GM21447 (cell line): ENCODE measurements around the gene PCSK4.

Experiments
- ATAC-seq: cut with Tn5 transposase; IDR thresholded peaks from one replicate; pipeline ENCODE4 v1.9.1; 2021; ENCODE audit not compliant: unreplicated experiment

PCSK4 gene

DNA sequence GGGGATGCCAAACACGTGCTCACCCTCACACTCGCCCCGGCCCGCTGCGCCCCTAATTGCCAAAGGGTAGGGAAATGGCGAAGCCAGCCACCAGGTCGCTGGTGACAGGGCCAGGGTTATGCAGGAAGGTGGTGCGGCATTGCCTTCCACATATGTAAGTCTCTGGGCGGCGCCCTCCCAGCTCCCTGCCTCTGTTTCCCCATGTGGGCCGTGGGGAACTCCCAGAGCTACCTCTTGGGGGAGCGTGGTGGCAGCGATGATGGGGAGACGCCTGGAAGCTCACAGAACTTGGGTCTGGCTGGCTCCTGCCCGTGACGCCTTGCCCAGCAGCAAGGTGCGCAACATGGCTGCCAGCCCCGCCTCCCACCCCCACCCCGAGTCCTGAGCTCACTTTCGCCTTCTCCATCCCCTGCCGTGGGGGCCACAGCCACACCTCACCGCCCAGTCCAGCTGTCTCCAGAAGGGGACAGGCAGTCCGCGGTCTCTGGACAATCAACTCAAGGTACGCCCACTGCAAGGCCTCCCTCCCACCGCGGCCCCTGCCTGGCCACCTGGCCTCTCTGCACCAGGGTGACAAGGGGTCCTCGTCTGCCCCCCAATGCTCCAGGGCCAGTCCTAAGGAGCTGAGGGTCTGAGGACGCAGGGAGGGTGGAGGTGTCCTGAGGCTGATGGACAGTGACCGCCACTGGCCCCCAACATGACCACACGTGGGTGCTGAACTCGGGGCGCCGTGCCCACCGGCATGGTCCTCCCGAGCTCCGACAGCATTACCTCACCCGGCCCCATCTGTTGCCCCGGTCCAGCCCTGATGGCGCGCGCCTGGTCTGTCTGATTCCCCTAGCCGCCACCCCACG lies 17.7 kb downstream of the PCSK4 start:
- ATAC-seq: no peak

DNA sequence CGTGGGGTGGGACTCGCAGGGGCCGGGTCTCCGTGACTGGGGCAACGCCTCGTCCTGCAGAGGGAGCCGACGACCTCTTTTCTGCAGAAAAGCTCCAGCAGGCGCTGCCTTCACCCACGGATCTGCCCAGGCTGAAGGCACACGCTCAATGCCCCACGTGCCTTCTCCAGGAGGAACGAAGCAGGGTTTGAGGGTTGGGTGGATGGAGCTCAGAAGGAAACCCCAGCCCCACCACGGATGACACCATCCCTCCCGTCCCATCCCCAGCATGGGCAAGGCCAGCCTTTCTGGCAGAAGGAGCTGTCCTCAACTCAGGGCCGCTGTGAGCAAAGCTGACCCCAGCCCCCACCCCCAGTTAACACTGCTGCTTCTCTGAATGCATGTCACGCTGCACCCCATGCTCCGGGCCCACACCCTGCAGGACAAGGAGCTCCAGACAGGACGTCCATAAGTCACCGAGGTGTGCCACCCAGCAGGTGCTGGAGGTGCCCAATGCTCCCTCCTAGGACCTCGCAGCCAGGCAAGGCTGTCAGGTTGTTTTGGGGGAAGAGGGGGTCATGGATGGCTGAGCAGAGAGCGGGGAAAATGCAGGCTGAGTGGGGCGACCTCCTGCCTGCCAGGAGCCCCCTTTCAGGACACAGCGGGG lies 18.5 kb downstream of the PCSK4 start:
- ATAC-seq: no peak

DNA sequence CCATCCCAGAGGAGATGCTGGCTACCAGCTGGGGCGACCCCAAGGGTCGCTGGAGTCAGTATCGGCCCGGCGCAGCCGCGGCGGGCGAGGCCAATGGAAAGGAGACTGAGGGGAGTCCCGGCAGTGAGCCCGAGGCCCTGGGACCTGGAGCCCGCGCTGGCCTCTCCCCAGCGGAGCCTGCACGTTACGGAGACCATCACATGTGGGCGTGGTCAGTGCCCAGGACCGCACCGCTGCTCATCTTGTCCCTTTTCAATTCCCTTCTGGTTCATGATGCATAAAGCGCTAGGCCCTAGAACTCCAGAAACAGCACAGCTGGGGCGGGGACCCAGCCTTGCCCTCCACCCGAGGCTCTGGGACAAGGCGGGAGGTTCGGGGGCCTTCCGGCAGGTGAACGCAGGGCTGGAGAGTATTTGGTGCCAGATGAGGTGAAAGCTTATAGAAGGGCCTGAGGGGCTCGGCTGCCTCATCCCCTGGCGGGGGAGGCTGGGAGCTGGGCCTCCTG lies 19.1 kb downstream of the PCSK4 start:
- no peak for ATAC-seq

DNA sequence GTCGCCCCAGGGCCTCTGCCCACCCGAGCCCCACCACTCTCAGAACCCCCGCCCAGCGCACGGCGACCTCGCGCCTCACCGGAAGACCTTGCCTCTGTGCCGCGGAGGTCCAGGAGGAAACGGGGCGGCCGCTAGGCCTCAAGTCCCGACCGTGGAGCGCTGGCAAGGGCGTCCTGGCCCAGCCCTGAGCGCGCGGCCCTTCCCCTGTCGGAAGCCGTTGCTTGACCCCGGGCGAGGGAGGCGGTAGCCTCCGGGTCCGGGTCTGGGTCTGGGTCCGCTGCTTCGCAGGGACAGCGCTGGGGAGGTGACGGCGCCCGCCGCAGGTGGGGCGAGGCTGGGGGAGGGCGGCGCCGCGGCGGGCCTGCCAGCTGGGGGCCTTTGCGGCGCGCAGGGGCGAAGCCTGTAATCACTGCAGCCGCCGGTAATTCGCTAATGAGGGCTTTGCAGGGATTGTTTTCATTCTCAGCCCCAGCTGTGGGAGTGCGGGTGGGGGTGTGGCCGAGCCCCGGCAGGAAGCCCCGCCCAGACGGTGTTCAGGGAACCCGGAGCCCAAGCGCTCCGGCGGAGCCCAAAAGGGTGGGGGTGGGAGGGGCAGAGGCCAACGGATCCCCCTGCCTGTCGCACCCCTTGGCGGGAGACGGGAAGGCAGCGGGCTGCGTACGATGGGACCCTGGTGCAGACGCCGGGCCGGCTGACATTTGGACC lies 19.7 kb downstream of the PCSK4 start:
- no peak for ATAC-seq

DNA sequence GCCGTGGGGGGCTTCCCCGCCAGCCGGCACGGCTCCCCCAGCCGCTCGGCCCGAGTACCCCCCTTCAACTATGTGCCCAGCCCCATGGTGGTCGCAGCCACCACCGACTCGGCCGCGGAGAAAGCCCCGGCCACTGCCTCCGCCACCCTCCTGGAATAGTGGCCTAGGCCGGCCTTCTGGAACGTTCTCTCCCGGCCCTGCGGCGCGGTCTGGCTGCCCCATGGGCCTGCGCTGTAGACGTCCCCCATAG lies 20.2 kb downstream of the PCSK4 start:
- no peak for ATAC-seq

DNA sequence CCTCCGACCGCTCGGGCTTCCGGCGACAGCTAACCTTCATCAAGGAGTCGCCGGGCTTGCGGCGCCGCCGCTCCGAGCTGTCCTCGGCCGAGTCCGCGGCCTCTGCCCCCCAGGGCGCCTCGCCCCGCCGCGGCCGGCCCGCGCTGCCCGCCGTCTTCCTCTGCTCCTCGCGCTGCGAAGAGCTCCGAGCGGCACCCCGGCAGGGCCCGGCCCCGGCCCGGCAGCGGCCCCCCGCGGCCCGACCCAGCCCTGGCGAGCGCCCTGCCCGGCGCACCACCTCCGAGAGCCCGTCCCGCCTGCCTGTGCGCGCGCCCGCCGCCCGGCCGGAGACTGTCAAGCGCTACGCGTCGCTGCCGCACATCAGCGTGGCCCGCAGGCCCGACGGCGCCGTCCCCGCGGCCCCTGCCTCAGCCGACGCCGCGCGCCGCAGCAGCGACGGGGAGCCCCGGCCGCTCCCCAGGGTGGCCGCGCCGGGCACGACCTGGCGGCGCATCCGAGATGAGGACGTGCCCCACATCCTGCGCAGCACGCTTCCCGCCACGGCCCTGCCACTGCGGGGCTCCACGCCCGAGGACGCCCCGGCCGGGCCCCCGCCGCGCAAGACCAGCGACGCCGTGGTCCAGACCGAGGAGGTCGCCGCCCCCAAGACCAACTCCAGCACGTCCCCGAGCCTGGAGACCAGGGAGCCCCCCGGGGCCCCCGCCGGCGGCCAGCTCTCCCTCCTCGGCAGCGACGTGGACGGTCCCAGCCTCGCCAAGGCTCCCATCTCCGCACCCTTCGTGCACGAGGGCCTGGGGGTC lies 20.7 kb downstream of the PCSK4 start:
- ATAC-seq: no peak

DNA sequence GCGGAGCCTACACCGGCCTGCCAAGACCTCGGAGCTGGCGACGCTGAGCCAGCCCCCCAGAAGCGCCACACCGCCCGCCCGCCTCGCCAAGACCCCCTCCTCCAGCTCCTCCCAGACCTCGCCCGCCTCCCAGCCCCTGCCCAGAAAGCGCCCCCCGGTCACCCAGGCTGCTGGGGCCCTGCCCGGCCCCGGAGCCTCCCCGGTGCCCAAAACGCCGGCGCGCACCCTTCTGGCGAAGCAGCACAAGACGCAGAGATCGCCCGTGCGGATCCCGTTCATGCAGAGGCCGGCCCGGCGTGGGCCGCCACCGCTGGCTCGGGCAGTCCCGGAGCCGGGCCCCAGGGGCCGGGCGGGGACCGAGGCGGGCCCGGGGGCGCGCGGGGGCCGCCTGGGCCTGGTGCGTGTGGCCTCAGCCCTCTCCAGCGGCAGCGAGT lies 21.3 kb downstream of the PCSK4 start:
- no peak for ATAC-seq

DNA sequence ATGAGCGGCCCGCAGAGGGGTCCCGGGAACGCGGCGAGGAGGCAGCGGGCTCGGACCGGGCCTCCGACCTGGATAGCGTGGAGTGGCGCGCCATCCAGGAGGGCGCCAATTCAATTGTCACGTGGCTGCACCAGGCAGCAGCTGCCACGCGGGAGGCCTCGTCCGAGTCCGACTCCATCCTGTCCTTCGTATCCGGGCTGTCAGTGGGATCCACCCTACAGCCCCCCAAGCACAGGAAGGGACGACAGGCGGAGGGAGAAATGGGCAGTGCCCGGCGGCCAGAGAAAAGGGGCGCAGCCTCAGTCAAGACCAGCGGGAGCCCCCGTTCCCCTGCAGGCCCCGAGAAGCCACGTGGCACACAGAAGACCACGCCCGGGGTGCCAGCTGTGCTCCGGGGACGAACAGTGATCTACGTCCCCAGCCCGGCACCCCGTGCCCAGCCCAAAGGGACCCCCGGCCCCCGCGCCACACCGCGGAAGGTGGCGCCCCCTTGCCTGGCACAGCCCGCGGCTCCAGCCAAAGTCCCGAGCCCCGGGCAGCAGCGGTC lies 21.8 kb downstream of the PCSK4 start:
- no peak for ATAC-seq

DNA sequence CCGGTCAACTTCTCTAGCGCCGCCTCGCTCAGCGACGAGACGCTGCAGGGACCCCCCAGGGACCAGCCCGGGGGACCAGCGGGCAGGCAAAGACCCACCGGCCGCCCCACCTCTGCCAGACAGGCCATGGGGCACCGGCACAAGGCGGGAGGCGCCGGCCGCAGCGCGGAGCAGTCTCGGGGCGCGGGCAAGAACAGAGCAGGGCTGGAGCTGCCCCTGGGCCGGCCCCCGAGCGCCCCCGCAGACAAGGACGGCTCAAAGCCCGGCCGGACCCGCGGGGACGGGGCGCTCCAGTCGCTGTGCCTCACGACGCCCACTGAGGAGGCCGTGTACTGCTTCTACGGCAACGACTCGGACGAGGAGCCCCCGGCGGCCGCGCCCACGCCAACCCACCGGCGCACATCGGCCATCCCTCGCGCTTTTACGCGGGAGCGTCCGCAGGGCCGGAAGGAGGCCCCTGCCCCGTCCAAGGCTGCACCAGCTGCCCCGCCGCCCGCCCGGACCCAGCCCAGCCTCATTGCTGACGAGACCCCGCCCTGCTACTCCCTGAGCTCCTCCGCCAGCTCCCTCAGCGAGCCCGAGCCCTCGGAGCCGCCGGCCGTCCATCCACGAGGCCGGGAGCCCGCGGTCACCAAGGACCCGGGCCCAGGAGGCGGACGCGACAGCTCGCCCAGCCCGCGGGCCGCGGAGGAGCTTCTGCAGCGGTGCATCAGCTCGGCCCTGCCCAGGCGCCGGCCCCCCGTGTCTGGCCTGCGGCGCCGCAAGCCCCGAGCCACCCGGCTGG lies 22.5 kb downstream of the PCSK4 start:
- ATAC-seq: no peak

DNA sequence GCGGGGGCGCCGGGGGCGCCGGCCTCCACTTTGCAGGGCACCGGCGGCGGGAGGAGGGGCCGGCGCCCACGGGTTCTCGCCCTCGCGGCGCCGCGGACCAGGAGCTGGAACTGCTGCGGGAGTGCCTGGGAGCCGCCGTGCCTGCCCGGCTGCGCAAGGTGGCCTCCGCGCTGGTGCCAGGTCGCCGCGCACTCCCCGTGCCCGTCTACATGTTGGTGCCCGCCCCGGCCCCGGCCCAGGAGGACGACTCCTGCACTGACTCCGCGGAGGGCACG lies 23.0 kb downstream of the PCSK4 start:
- no peak for ATAC-seq

DNA sequence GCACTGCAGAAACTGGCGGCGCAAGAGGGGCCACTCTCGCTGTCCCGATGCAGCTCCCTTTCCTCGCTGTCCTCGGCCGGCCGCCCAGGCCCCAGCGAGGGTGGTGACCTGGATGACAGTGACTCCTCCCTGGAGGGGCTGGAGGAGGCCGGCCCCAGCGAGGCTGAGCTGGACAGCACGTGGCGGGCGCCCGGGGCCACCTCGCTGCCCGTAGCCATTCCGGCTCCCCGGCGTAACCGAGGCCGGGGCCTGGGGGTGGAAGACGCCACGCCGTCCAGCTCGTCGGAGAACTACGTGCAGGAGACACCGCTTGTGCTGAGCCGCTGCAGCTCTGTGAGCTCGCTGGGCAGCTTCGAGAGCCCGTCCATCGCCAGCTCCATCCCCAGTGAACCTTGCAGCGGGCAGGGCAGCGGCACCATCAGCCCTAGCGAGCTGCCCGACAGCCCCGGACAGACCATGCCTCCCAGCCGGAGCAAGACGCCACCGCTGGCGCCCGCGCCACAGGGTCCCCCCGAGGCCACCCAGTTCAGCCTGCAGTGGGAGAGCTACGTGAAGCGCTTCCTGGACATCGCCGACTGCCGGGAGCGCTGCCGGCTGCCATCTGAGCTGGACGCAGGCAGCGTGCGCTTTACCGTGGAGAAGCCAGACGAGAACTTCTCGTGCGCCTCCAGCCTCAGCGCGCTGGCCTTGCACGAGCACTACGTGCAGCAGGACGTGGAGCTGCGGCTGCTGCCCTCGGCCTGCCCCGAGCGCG lies 23.5 kb downstream of the PCSK4 start:
- ATAC-seq: no peak

DNA sequence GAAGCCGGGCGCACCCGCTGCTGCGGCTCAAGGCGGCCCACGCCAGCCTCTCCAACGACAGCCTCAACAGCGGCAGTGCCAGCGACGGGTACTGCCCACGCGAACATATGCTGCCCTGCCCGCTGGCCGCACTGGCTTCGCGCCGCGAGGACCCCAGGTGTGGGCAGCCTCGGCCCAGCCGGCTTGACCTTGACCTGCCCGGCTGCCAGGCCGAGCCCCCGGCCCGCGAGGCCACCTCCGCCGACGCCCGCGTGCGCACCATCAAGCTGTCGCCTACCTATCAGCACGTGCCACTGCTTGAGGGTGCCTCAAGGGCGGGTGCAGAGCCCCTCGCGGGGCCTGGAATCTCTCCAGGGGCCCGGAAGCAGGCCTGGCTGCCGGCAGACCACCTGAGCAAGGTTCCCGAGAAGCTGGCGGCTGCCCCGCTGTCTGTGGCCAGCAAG lies 24.1 kb downstream of the PCSK4 start:
- ATAC-seq: no peak

DNA sequence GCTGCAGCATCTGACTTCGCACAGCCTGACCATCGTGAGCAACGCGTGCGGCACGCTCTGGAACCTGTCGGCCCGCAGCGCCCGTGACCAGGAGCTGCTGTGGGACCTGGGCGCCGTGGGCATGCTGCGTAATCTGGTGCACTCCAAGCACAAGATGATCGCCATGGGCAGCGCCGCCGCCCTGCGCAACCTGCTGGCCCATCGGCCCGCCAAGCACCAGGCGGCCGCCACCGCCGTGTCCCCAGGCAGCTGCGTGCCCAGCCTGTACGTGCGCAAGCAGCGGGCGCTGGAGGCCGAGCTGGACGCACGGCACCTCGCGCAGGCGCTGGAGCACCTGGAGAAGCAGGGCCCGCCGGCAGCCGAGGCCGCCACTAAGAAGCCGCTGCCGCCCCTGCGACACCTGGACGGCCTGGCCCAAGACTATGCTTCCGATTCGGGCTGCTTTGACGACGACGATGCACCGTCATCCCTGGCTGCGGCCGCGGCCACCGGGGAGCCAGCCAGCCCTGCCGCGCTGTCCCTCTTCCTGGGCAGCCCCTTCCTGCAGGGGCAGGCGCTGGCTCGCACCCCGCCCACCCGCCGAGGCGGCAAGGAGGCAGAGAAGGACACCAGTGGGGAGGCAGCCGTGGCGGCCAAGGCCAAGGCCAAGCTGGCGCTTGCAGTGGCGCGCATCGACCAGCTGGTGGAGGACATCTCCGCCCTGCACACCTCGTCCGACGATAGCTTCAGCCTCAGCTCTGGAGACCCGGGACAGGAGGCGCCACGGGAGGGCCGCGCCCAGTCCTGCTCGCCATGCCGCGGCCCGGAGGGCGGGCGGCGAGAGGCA lies 24.7 kb downstream of the PCSK4 start:
- no peak for ATAC-seq

DNA sequence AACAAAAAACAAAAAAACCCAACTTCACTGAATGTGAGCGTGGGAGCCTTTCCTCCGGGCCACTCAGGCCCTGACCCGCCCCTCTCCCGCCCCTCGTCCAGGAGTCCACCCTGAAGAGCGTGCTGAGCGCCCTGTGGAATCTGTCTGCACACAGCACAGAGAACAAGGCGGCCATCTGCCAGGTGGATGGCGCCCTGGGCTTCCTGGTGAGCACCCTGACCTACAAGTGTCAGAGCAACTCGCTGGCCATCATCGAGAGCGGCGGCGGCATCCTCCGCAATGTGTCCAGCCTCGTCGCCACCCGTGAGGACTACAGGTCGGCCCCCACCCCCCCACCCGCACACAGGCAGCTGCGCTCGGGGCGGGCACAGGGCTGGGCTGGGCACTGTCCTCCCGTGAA lies 28.3 kb downstream of the PCSK4 start:
- ATAC-seq: no peak

DNA sequence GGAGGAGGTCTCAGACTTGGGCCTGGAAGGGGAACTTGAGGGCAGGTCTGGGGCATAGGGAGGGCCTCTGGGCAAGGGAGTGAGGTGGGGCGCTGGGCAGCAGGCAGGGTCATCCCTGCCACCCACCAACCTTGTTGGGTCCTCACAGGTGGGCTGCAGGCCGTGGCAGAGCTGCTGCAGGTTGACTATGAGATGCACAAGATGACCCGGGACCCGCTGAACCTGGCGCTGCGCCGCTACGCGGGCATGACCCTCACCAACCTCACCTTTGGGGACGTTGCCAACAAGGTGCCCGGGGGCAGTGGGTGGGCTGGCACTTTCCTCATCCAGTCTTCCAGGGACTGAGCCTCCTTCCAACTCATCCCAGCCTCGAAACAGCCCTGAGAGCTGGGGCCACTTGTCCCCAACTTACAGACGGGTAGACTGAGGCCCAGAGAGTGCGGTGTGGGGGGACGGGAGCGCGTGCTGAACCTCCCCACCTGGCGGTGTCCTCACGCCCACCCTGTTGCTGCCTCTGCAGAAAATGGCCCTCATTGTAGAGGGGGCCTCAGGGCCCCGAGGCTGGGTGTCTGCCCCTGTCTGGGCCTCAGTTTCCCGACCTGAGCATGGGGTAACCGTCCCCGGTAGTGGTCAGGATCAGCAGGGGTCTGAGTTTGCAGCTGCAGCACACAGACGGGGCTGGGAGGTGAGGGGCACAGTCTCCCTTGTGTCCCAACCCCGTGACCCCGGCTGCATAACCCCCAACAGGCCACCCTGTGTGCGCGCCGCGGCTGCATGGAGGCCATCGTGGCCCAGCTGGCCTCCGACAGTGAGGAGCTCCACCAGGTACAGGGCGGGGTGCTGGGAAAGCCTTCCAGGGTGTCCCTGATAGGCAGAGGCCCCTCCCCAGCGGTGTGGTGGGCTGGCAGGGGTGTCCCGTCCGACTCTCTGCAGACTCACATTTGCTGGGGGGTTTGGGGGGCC lies 29.8 kb downstream of the PCSK4 start:
- ATAC-seq: no peak

DNA sequence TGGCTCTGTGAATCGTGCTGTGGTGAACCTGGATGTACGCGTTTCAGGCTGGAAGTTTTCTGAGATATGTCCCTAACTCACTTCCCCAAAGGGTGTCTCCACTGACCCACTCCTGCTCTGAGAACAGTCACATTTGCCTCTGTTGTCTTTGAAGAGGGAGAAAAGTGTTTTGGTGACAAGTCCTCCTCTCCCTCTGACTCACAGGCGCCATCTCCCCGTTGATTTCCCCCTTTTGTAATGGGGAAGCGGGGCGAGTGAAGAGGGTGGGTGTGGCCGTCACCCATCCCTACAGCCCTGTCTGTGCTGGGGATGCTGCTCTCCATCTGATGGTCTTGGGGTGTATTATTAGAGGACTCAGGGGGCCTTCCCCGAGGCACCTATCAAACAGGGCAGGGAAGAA lies 30.7 kb downstream of the PCSK4 start:
- no peak for ATAC-seq

DNA sequence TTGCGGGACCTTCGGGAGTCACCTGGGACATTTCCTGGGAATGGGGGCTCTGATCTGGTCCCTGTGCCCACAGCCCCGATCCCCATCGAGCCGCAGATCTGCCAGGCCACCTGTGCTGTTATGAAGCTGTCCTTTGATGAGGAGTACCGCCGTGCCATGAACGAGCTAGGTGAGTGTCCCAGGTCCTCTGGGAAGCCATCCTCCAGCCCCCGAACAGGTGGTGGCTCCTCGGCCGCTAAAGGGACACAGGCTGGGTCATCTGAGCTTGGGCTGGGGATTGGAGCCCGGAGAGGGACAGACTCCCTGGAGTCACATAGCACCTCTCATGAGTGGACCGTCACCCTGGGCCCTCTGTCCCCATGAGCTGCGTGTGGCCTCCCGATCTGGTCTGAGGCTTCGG lies 32.3 kb downstream of the PCSK4 start:
- no peak for ATAC-seq
